ENCODE measurements around the gene PRIM1.

The PRIM1 gene

DNA sequence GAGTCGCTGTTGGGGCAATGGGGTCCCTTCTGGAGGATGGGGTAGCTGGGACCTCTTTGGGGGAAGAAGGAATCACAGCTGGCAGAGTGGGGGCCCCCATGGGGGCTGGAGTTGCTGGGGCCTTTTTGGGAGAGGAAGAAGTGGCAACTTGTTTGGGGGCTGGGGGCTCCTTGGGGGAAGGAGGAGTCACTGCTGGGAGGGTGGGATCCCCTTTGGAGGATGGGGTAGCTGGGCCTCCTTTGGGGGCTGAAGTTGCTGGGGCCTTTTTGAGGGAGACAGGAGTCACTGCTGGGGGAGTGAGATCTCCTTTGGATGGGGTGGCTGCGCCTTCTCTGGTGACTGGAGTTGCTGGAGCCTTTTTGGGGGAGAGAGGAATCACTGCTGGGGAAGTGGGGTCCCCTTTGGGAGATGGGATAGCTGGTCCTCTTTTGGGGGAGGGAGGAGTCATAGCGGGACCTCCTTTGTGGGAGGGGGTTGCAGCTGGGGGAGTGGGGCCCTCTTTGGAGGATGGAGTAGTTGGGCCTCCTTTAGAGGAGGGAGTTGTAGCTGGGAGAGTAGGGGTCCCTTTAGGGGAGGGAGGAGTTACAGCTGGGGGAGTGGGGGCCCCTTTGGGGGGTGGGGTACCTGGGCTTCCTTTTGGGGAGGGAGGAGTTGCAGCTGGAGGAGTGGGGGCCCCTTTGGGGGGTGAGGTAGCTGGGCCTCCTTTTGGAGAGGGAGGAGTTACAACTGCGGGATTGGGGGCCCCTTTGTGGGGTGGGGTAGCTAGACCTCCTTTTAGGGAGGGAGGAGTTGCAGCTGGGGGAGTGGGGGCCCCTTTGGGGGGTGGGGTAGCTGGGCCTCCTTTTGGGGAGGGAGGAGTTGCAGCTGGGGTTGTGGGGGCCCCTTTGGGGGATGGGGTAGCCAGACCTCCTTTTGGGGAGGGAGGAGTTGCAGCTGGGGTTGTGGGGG, 34.9 kb downstream of the PRIM1 start:
- TF ChIP-seq CTCF (IDR thresholded peaks at IDR 0.05) = no peak

DNA sequence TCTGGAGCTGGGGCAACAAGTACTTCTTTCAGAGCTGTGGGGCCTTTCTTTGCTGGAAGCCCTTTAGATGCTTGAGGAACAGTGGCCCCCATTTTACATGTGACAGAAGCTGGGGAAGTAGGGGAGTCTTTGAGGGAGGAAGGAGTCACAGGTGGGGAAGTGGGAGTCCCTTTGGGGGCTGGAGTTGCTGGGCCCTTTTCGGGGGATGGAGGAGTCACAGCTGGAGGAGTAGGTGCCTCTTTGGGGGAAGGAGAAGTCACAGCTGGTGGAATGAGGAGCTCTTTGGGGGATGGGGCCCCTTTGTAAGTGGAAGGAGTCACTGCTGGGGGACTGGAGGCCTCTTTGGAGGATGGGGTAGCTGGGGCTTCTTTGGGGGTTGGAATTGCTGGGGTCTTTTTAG, 35.7 kb downstream of the PRIM1 start:
- no peak for TF ChIP-seq CTCF (IDR thresholded peaks at IDR 0.05)

DNA sequence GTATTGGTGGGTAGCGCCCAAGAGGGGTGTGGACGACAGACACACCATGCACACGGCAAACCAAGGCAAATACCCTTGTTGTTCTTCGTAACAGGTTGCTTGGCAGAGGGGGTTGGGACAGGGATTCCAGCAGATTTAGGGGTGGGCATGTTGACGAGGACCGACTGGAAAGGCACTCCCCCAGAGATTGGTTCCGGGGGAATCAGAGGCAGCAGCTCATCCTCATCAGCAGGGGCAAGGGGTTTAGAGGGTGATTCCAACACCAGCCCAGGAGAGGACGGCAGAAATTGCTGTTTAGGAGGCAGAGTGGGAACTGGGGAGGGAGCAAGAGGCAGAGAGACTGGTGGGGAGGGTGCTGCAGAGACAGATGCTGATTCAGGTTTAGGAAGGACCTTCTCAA, 36.3 kb downstream of the PRIM1 start:
- TF ChIP-seq CTCF (IDR thresholded peaks at IDR 0.05) = no peak

- TF ChIP-seq CTCF (IDR thresholded peaks at IDR 0.05) = no peak
Observed at GRCh38 chr12:56714431-56714929, 37.6 kb downstream of the PRIM1 start.

DNA sequence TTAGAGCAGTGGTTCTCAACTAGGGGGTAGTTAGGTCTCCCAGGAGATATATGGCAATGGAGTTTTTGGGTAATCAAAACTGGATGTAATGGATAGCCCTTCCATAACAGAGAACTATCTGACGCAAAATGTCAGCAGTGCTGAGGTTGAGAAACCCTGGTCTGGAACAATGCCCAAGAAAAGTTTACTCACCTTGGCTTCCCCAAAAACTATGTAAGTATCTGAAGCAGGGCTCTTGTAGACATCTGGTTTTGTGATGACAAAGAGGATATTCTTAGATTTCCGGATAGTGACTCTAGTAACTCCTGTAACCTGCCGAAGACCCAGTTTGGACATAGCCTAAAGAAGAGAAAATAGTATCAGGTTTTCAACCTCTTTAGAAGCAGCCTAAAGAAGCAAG, 38.8 kb downstream of the PRIM1 start:
- no peak for TF ChIP-seq CTCF (IDR thresholded peaks at IDR 0.05)

DNA sequence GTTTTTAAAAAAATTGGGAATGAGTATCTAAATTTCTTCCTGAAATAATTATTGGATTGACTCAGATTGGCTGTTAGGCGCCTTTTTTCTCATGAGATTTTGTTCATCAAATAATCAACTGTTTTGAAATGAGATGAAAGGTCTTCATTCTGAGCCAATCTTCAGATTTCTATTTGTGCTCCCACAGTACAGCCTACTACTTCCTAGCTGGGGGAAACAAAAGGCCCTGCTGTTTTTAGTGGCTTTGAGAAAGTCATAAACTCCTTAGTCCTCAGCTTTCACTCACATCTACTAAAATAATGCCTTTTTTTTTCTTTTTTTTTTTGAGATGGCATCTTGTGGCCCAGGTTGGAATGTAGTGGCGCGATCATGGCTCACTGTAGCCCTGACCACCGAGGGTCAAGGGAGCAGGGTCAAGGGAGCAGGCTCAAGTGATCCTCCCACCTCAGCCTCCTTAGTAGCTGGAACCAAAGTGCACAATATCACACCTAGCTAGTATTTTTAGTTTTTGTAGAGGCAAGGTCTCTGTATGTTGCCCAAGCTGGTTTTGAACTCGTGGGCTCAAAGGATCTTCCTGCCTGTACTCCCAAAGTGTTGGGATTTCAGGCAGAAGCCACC, 42.3 kb downstream of the PRIM1 start:
- TF ChIP-seq CTCF (IDR thresholded peaks at IDR 0.05) = no peak

DNA sequence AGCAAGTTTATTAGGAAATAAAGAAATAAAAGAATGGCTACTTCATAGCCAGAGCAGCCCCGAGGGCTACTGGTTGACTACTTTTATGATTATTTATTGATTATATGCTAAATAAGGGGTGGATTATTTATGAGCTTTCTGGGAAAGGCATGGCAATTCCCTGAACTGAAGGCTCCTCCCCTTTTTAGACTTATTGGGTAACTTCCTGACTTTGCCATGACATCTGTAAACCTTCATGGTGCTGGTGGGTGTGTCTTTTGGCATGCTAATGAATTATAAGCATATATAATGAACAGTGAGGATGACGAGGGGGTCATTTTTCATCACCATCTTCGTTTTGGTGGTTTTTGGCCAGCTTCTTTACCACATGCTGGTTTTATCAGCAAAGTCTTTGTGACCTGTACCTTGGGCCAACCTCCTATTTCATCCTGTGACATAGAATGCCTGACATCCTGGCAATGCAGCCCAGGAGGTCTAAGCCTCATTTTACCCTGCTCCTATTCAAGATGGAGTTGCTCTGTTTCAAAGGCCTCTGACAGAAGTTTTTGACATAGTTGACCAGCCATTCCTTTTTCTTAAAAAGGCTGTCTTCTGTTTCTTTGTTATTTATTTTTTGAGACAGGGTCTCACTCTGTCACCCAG, 53.0 kb downstream of the PRIM1 start:
- TF ChIP-seq CTCF (IDR thresholded peaks at IDR 0.05) = no peak

Data from LNCAP (cell line).